Measurements from ENCODE around the gene GHRHR. TPM values are rescaled to one million over a fixed set of nuclear protein-coding genes. Genes with fewer than 3 reads are reported as not detected.

GHRHR gene
- total RNA-seq, 4 donors from 2014 or later = not detected

DNA sequence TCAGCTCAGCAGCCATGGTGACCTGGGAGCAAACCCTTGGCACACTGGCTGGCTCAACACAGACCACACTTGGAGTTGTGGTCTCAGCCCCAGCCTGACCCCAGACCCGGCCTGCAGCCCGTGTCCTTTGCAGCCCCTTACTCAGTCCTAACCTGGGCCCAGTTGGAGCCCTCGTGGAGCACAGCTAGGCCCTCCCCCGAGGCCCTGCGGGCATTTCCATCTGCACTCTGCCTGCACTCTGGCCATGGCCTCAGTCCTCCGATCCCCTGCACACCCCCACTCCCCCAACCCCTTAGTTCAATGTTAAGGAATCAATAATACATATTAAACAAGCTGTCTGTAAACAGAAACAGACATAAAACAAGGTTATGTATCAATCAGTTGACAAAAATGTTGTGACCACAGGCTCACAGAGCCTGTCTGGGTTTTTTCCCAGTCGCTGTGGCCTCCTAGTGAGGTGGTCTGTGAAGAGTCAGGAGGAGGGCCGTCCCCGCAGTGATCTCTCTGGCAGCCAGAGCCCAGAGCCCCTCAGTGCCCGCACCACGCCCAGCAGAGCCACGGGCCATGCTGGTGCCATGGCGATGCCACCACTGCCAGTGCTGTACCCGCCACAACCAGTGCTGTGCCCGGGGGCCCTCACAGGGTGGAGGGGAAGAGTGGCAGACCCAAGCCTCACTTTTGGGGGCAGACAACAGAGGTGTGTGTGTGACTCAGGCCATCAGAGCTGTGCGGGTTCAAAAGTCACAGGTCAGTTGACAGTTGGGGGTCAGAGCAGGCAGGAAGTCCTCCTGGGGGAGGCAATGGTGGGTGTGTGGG, 25.5 kb downstream of the GHRHR start:
- intact Hi-C loops (cut with DNase I; ENCODE audit: low total_unique reads) = loop anchor here (10.0 kb wide), 1 partner anchor 136 kb away; no protein-coding TSS in a partner anchor
- H3K4me1 ChIP-seq = no peaks in the 10 kb centered on the region
- no peaks in the 10 kb centered on the region for H3K27me3 ChIP-seq
- no peak overlapping the region for H3K4me3 ChIP-seq
- TF ChIP-seq, protein P1, sequence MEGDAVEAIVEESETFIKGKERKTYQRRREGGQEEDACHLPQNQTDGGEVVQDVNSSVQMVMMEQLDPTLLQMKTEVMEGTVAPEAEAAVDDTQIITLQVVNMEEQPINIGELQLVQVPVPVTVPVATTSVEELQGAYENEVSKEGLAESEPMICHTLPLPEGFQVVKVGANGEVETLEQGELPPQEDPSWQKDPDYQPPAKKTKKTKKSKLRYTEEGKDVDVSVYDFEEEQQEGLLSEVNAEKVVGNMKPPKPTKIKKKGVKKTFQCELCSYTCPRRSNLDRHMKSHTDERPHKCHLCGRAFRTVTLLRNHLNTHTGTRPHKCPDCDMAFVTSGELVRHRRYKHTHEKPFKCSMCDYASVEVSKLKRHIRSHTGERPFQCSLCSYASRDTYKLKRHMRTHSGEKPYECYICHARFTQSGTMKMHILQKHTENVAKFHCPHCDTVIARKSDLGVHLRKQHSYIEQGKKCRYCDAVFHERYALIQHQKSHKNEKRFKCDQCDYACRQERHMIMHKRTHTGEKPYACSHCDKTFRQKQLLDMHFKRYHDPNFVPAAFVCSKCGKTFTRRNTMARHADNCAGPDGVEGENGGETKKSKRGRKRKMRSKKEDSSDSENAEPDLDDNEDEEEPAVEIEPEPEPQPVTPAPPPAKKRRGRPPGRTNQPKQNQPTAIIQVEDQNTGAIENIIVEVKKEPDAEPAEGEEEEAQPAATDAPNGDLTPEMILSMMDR (IDR thresholded peaks at IDR 0.05) = no peak
- no peak for TF ChIP-seq POLR2A (IDR thresholded peaks at IDR 0.05)
- no peaks in the 10 kb centered on the region for H3K36me3 ChIP-seq
- H3K27ac ChIP-seq = peak overlapping the region in 1 of 2 donors; percentile 29
- DNase-seq = no peak
- no peaks in the 10 kb centered on the region for H3K9me3 ChIP-seq

DNA sequence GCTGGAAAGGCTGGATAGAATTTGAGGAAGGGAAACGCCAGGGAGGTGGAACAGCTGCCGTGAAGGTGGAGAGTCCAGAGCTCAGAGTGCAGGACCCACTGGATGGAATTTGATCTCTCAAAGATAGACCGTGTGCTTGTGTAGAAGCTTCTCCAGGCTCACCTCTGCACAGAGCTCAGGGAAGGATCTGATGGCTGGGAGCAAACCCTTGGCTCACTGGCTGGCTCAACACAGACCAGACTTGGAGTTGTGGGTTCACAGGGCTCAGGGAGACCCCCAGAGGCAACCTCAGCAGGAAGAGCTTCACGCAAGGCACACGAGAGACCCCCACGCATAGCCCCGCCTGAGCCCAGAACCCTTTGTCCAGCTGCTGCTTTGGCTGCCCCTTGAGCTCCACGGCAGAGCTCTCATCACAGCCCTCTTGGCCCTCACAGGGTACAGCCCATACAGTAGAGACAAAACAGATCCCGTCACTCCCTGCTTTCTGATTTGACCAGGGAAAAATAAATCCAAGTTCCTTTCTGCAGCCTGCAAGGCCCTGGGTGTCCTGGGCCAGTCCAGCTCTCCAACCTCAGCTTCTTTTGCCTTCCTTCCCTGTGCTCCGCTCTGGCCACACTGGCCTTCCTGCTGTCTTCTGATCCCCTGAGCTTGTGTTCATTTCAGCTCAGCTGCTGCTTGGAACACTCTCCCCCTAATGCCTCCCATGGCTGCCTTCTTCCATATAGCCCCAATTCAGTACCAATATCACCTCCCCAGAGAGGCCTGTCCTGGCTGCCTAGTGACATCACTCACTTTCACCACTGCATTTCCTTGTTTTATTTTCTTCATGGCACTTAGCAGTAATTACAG, 26.3 kb downstream of the GHRHR start:
- Histone ChIP-seq H3K27ac (no peak overlapping the region), H3K4me3 (no peak overlapping the region), H3K9me3 (no peaks in the 10 kb centered on the region), H3K27me3 (no peaks in the 10 kb centered on the region), H3K36me3 (no peaks in the 10 kb centered on the region), H3K4me1 (no peaks in the 10 kb centered on the region)
- intact Hi-C loops (cut with DNase I; ENCODE audit: low total_unique reads) = loop anchor here (10.0 kb wide), 1 partner anchor 135 kb away; no protein-coding TSS in a partner anchor
- no peak for DNase-seq
- TF ChIP-seq, protein P1 (IDR thresholded peaks at IDR 0.05) = no peak
- TF ChIP-seq POLR2A (IDR thresholded peaks at IDR 0.05) = no peak

DNA sequence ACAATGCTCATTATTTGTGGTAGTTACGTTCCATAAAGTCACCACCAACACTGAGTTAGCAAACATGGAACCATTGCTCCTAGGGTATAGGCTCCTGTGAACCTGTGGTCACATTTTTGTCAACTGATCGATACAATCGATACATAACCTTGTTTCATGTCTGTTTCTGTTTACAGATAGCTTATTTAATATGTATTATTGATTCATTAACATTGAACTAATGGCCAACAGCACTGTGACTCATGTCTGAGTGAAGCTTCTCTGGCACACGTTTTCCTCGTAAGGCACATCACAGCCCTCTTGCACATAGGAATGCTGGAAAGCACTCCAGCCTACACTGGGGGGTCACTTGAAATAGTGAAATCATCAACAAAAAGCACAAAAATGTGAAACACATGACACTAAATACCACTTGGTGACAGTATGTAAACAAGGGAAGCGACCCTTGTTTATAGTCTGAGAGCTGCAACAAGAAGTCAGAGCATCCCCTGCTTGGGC, 27.0 kb downstream of the GHRHR start:
- Histone ChIP-seq H3K36me3 (no peaks in the 10 kb centered on the region), H3K9me3 (no peaks in the 10 kb centered on the region), H3K27ac (no peak overlapping the region), H3K27me3 (no peaks in the 10 kb centered on the region), H3K4me3 (no peak overlapping the region), H3K4me1 (no peaks in the 10 kb centered on the region)
- intact Hi-C loops (cut with DNase I; ENCODE audit: low total_unique reads) = no loop called here
- TF ChIP-seq, protein P1 (IDR thresholded peaks at IDR 0.05) = no peak
- no peak for TF ChIP-seq POLR2A (IDR thresholded peaks at IDR 0.05)
- no peak for DNase-seq

DNA sequence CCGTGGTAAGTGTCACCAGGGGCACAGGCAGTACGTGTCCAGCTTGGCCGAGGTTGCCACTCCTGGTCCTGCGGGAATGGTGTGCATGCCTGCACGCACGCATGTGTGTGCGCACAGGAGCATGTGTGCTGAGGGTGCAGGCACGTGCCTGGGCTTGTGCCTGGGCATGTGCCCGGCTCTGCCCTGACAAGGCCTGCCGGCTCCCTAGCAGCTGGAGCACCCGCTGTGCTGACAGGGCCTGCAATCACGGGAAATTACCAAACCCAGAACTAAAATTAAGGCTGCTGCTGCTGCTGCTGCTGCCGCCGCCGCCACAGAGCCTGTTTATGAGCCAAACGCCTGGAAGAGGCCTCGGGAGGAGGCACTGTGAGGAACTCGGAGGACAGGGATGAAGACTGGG, 28.7 kb downstream of the GHRHR start:
- TF ChIP-seq, protein P1 (IDR thresholded peaks at IDR 0.05) = no peak
- no peak for TF ChIP-seq POLR2A (IDR thresholded peaks at IDR 0.05)
- no peak overlapping the region for H3K27ac ChIP-seq
- no peak overlapping the region for H3K4me3 ChIP-seq
- intact Hi-C loops (cut with DNase I; ENCODE audit: low total_unique reads) = no loop called here
- H3K9me3 ChIP-seq = no peaks in the 10 kb centered on the region
- no peak for DNase-seq
- H3K4me1 ChIP-seq = no peaks in the 10 kb centered on the region
- H3K27me3 ChIP-seq = no peaks in the 10 kb centered on the region
- no peaks in the 10 kb centered on the region for H3K36me3 ChIP-seq

All from uterus (tissue), 4 donors.